OCI-LY3 (cell line): ENCODE results near the gene RAP1GAP2.
"Not testable (repeated sequence)": the region's sequence is repeated elsewhere in the genome, so short reads cannot be mapped to it uniquely, and the experiment has no call there.

Source experiments
- CTCF ChIP-seq: fragments of 200-600, 300-600 bp; sonication (generic); IDR thresholded peaks from 2 replicates; pipeline ENCODE4 v1.5.1; 2014; ENCODE audit warnings: antibody characterized with exemption, low read length, low read depth
- EZH2phosphoT487 ChIP-seq: fragments of 200-600 bp; shearing (Covaris generic); IDR thresholded peaks from 2 replicates; pipeline ENCODE4 v1.6.1; 2018; ENCODE audit warnings: antibody characterized with exemption, mixed run types, low read depth

DNA sequence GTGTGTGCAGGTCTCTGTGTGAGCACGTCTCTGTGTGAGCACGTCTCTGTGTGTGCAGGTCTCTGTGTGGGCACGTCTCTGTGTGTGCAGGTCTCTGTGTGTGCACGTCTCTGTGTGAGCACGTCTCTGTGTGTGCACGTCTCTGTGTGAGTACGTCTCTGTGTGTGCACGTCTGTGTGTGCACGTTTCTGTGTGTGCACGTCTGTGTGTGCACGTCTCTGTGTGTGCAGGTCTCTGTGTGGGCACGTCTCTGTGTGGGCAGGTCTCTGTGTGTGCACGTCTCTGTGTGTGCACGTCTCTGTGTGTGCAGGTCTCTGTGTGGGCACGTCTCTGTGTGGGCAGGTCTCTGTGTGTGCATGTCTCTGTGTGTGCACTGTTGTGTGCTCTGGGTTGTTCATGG lies 14.6 kb upstream of the RAP1GAP2 start:
- TF ChIP-seq CTCF, EZH2phosphoT487: not testable (repeated sequence)
